ENCODE results near the gene SOST. TPM values are rescaled to one million over a fixed set of nuclear protein-coding genes. Genes with fewer than 3 reads are reported as not detected.
"Not testable (repeated sequence)": the region's sequence is repeated elsewhere in the genome, so short reads cannot be mapped to it uniquely, and the experiment has no call there.

Gene SOST
- polyA plus RNA-seq (ENCODE audit: insufficient read length in 3 of 3) = 10 to 100 TPM; 51.9 to 58.0 (median 57.2) TPM

GRCh38 chr17:43758497-43759174, at the start of gene SOST:
TSS of gene SOST (minus strand) at chr17:43758791. CDS start at chr17:43758741, 50 bp downstream.
- DNase-seq (ENCODE audit: low read depth in 3 of 3, low spot score in 2 of 3) = no peak

GRCh38 chr17:43808076-43808475, 49.5 kb upstream of the SOST start:
- DNase-seq (ENCODE audit: low read depth in 3 of 3, low spot score in 2 of 3) = no peak

- DNase-seq (ENCODE audit: low read depth in 3 of 3, low spot score in 2 of 3) = no peak
These were observed 46.5 kb upstream of the SOST start for GRCh38 chr17:43805117-43805516.

GRCh38 chr17:43803758-43804157, 45.2 kb upstream of the SOST start:
- peak in 2 of 3 donors; percentile 31 to 74 for DNase-seq (ENCODE audit: low read depth in 3 of 3, low spot score in 2 of 3)

- DNase-seq (ENCODE audit: low read depth in 3 of 3, low spot score in 2 of 3) = no peak
These were observed 43.3 kb upstream of the SOST start for GRCh38 chr17:43801844-43802243.

- DNase-seq (ENCODE audit: low read depth in 3 of 3, low spot score in 2 of 3) = no peak
These were observed 42.1 kb upstream of the SOST start for GRCh38 chr17:43800736-43801135.

GRCh38 chr17:43799047-43799446, 40.5 kb upstream of the SOST start:
- no peak for DNase-seq (ENCODE audit: low read depth in 3 of 3, low spot score in 2 of 3)

- DNase-seq (ENCODE audit: low read depth in 3 of 3, low spot score in 2 of 3) = not testable (repeated sequence)
These were observed 39.4 kb upstream of the SOST start for GRCh38 chr17:43798024-43798423.

GRCh38 chr17:43792668-43793067, 34.1 kb upstream of the SOST start:
- DNase-seq (ENCODE audit: low read depth in 3 of 3, low spot score in 2 of 3) = not testable (repeated sequence)

GRCh38 chr17:43791589-43791988, 33.0 kb upstream of the SOST start:
- DNase-seq (ENCODE audit: low read depth in 3 of 3, low spot score in 2 of 3) = no peak

- no peak for DNase-seq (ENCODE audit: low read depth in 3 of 3, low spot score in 2 of 3)
These were observed 31.8 kb upstream of the SOST start for GRCh38 chr17:43790311-43790940.

- no peak for DNase-seq (ENCODE audit: low read depth in 3 of 3, low spot score in 2 of 3)
These were observed 30.9 kb upstream of the SOST start for GRCh38 chr17:43789482-43789881.

- DNase-seq (ENCODE audit: low read depth in 3 of 3, low spot score in 2 of 3) = no peak
These were observed 29.9 kb upstream of the SOST start for GRCh38 chr17:43788540-43788939.

- no peak for DNase-seq (ENCODE audit: low read depth in 3 of 3, low spot score in 2 of 3)
These were observed 29.1 kb upstream of the SOST start for GRCh38 chr17:43787728-43788127.

- no peak for DNase-seq (ENCODE audit: low read depth in 3 of 3, low spot score in 2 of 3)
These were observed 26.1 kb upstream of the SOST start for GRCh38 chr17:43784628-43785101.

- no peak for DNase-seq (ENCODE audit: low read depth in 3 of 3, low spot score in 2 of 3)
These were observed 25.5 kb upstream of the SOST start for GRCh38 chr17:43784068-43784467.

- no peak for DNase-seq (ENCODE audit: low read depth in 3 of 3, low spot score in 2 of 3)
These were observed 24.5 kb upstream of the SOST start for GRCh38 chr17:43782913-43783680.

GRCh38 chr17:43780135-43780534, 21.5 kb upstream of the SOST start, which contains the start of gene CFAP97D1:
TSS of gene CFAP97D1 (plus strand) at chr17:43780435. CDS start at chr17:43780463, 28 bp downstream.
- DNase-seq (ENCODE audit: low read depth in 3 of 3, low spot score in 2 of 3) = no peak

GRCh38 chr17:43779145-43780125, 20.8 kb upstream of the SOST start:
- DNase-seq (ENCODE audit: low read depth in 3 of 3, low spot score in 2 of 3) = no peak

Measured in right renal cortex interstitium (tissue), 3 donors.